Measurements from ENCODE around the gene CYTH1. TPM values are rescaled to one million over a fixed set of nuclear protein-coding genes. Genes with fewer than 3 reads are reported as not detected.
A peak's percentile ranks its signal among the peaks of the same experiment; 100 is the strongest.

Gene CYTH1
- total RNA-seq, 2 donors from 2014 or later, result 23.1 to 27.4 TPM

DNA sequence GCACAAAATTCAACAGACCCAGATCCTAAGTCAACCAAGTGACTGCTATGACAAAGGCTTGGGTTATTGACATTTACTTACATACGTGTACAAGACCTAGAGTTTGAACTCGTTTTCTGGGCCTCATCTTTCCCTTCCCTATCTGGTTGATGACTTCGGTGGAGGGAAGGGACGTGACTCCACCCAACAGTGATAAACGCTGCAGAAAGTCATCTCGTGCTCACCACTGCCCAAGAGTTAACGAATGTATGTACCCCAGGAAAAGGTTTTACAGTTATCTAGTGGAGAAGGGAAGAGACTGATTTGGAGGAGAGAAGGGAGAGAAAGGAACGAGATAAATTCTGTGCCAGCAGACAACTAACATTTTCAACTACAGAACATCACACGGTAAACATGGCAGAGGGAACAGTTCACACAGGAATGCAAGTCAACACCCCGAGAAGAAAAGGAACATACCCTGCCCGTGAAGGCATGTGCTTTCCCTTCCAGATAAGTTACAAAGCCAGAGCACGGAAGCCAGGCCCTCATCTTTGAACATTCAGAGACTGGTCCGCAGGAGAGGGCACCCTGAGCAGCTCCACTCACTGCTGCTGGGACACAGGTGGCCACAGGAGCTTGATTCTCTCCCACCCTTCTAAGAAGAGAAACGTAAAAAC is 13.9 kb upstream of the CYTH1 start:
- no peak overlapping the region for H3K27ac Mint-ChIP-seq
- H3K36me3 ChIP-seq (ENCODE audit: control insufficient read depth, insufficient read depth, low read length), result peaks cover 45% of the 10 kb centered on the region
- peak; percentile 39 for DNase-seq

GRCh38 chr17:78794864-78795640 is 13.0 kb upstream of the CYTH1 start:
- Histone ChIP-seq H3K36me3 (ENCODE audit: control insufficient read depth, insufficient read depth, low read length) (peaks cover 45% of the 10 kb centered on the region), H3K27me3 (ENCODE audit: control insufficient read depth, insufficient read depth, low read length, poor library complexity, severe bottlenecking) (no peaks in the 10 kb centered on the region), H3K4me3 (ENCODE audit: low read length) (no peak overlapping the region), H3K4me1 (ENCODE audit: control insufficient read depth, insufficient read depth, low read length) (no peaks in the 10 kb centered on the region), H3K9me3 (ENCODE audit: control insufficient read depth, low read length) (no peaks in the 10 kb centered on the region), H3K27ac (ENCODE audit: low read depth, low read length) (no peak overlapping the region), H3K9ac (ENCODE audit: extremely low read depth, low read length, poor library complexity, severe bottlenecking) (no peak overlapping the region)
- Mint-ChIP-seq H3K27me3 (ENCODE audit: insufficient read depth) (no peaks in the 10 kb centered on the region), H3K9me3 (no peaks in the 10 kb centered on the region), H3K4me3 (no peak overlapping the region), H3K27ac (no peak overlapping the region), H3K4me1 (no peaks in the 10 kb centered on the region), H3K36me3 (ENCODE audit: low read depth) (peaks cover 65% of the 10 kb centered on the region)
- 93 to 94% methylated on average over 15 to 21 of the region's 22 CpGs for WGBS, 2 experiments (ENCODE audit: insufficient coverage in 1 of 2, insufficient read length in 1 of 2)
- TF ChIP-seq, protein P1, sequence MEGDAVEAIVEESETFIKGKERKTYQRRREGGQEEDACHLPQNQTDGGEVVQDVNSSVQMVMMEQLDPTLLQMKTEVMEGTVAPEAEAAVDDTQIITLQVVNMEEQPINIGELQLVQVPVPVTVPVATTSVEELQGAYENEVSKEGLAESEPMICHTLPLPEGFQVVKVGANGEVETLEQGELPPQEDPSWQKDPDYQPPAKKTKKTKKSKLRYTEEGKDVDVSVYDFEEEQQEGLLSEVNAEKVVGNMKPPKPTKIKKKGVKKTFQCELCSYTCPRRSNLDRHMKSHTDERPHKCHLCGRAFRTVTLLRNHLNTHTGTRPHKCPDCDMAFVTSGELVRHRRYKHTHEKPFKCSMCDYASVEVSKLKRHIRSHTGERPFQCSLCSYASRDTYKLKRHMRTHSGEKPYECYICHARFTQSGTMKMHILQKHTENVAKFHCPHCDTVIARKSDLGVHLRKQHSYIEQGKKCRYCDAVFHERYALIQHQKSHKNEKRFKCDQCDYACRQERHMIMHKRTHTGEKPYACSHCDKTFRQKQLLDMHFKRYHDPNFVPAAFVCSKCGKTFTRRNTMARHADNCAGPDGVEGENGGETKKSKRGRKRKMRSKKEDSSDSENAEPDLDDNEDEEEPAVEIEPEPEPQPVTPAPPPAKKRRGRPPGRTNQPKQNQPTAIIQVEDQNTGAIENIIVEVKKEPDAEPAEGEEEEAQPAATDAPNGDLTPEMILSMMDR (conservative IDR thresholded peaks at IDR 0.05), result no peak
- DNase-seq, result no peak

More for the DNA sequence above, 13.9 kb upstream of the CYTH1 start:
- Mint-ChIP-seq H3K36me3 (ENCODE audit: low read depth) (peaks cover 69% of the 10 kb centered on the region), H3K9me3 (no peaks in the 10 kb centered on the region), H3K4me3 (no peak overlapping the region), H3K27me3 (ENCODE audit: insufficient read depth) (no peaks in the 10 kb centered on the region), H3K4me1 (no peaks in the 10 kb centered on the region)
- TF ChIP-seq, protein P1 (conservative IDR thresholded peaks at IDR 0.05), result no peak
- WGBS, 2 experiments (ENCODE audit: insufficient coverage in 1 of 2, insufficient read length in 1 of 2), result 95% methylated on average over 12 to 13 of the region's 14 CpGs
- Histone ChIP-seq H3K27me3 (ENCODE audit: control insufficient read depth, insufficient read depth, low read length, poor library complexity, severe bottlenecking) (no peaks in the 10 kb centered on the region), H3K9me3 (ENCODE audit: control insufficient read depth, low read length) (no peaks in the 10 kb centered on the region), H3K4me1 (ENCODE audit: control insufficient read depth, insufficient read depth, low read length) (no peaks in the 10 kb centered on the region), H3K27ac (ENCODE audit: low read depth, low read length) (no peak overlapping the region), H3K9ac (ENCODE audit: extremely low read depth, low read length, poor library complexity, severe bottlenecking) (no peak overlapping the region), H3K4me3 (ENCODE audit: low read length) (no peak overlapping the region)

GRCh38 chr17:78794399-78794798 is 12.3 kb upstream of the CYTH1 start:
- no peak overlapping the region for H3K4me3 ChIP-seq (ENCODE audit: low read length)
- DNase-seq, result no peak
- Mint-ChIP-seq H3K27ac (peak overlapping the region; percentile 29), H3K36me3 (ENCODE audit: low read depth) (peaks cover 61% of the 10 kb centered on the region), H3K27me3 (ENCODE audit: insufficient read depth) (no peaks in the 10 kb centered on the region), H3K9me3 (no peaks in the 10 kb centered on the region), H3K4me3 (no peak overlapping the region), H3K4me1 (no peaks in the 10 kb centered on the region)
- TF ChIP-seq, protein P1 (conservative IDR thresholded peaks at IDR 0.05), result no peak
- no peak overlapping the region for H3K27ac ChIP-seq (ENCODE audit: low read depth, low read length)
- H3K4me1 ChIP-seq (ENCODE audit: control insufficient read depth, insufficient read depth, low read length), result no peaks in the 10 kb centered on the region
- H3K27me3 ChIP-seq (ENCODE audit: control insufficient read depth, insufficient read depth, low read length, poor library complexity, severe bottlenecking), result no peaks in the 10 kb centered on the region
- H3K9ac ChIP-seq (ENCODE audit: extremely low read depth, low read length, poor library complexity, severe bottlenecking), result no peak overlapping the region
- H3K9me3 ChIP-seq (ENCODE audit: control insufficient read depth, low read length), result no peaks in the 10 kb centered on the region
- peaks cover 45% of the 10 kb centered on the region for H3K36me3 ChIP-seq (ENCODE audit: control insufficient read depth, insufficient read depth, low read length)
- WGBS, 2 experiments (ENCODE audit: insufficient coverage in 1 of 2, insufficient read length in 1 of 2), result 87 to 94% methylated on average over 14 to 16 of the region's 16 CpGs

Measured in endodermal cell (in vitro differentiated cells).